ENCODE measurements around the gene PROK2. TPM values are rescaled to one million over a fixed set of nuclear protein-coding genes. Genes with fewer than 3 reads are reported as not detected.

The PROK2 gene
- total and polyA plus RNA-seq, 2 experiments from 2014 or later: 2.1 to 2.3 TPM

Small RNA genes within 50 kb of the gene (small RNA-seq; reads per million reads assigned to genes)
- not detected for gene RN7SL271P (ENCODE audit: low replicate concordance)

Other genes with a start within 250 kb of the PROK2 start
- gene FOXP1, start 201.4 kb downstream of the PROK2 start, total RNA-seq (2014; rRNA removed; shearing (Covaris generic)): 27.0 and 32.9 TPM in 2 replicates
- 31.0 and 35.5 TPM in 2 replicates for gene FOXP1, start 201.4 kb downstream of the PROK2 start, polyA plus RNA-seq (2016; fragmentation: Nextera tagmentation; extraction: Ambion mirVana)
- gene EIF4E3, start 59.7 kb downstream of the PROK2 start, total RNA-seq (2014; rRNA removed; shearing (Covaris generic)): 9.7 and 14.4 TPM in 2 replicates
- 5.8 and 6.0 TPM in 2 replicates for gene EIF4E3, start 59.7 kb downstream of the PROK2 start, polyA plus RNA-seq (2016; fragmentation: Nextera tagmentation; extraction: Ambion mirVana)
- gene GPR27, start 31.3 kb downstream of the PROK2 start, total RNA-seq (2014; rRNA removed; shearing (Covaris generic)): 11.3 and 11.8 TPM in 2 replicates
- 7.8 and 9.5 TPM in 2 replicates for gene GPR27, start 31.3 kb downstream of the PROK2 start, polyA plus RNA-seq (2016; fragmentation: Nextera tagmentation; extraction: Ambion mirVana)